Measurements from ENCODE around the gene HMOX1. TPM values are rescaled to one million over a fixed set of nuclear protein-coding genes. Genes with fewer than 3 reads are reported as not detected.

HMOX1 gene
- total and polyA plus RNA-seq, 12 donors, result 15.4 to 578 (median 39.3) TPM

- Histone ChIP-seq H3K9me3 (replicated peaks in 1 of 3) (no peaks in the 10 kb centered on the region), H3K27ac (no peak overlapping the region), H3K4me3 (no peak overlapping the region), H3K36me3 (replicated peaks in 1 of 2) (peaks cover 0 to 17% of the 10 kb centered on the region in 2 donors), H3K4me1 (replicated peaks in 1 of 2) (no peaks in the 10 kb centered on the region), H3K27me3 (no peaks in the 10 kb centered on the region)
- intact Hi-C loops (cut with DNase I), result no loop called here
- WGBS, 4 donors, result 95 to 97% (median 96%) methylated on average over 15 to 26 of the region's 26 CpGs
- TF ChIP-seq POLR2A (IDR thresholded peaks at IDR 0.05), result no peak
- no peak for TF ChIP-seq CTCF (IDR thresholded peaks at IDR 0.05)
- DNase-seq, result no peak
Measured at GRCh38 chr22:35424081-35424480, 43.2 kb downstream of the HMOX1 start.

- TF ChIP-seq CTCF (IDR thresholded peaks at IDR 0.05) (no peak), POLR2A (IDR thresholded peaks at IDR 0.05) (no peak)
- intact Hi-C loops (cut with DNase I), result no loop called here
- H3K4me1 ChIP-seq (replicated peaks in 1 of 2), result no peaks in the 10 kb centered on the region
- no peak overlapping the region for H3K27ac ChIP-seq
- H3K36me3 ChIP-seq (replicated peaks in 1 of 2), result peaks cover 0 to 15% of the 10 kb centered on the region in 2 donors
- H3K4me3 ChIP-seq, result no peak overlapping the region
- no peak for DNase-seq
- no peaks in the 10 kb centered on the region for H3K27me3 ChIP-seq
- WGBS, 4 donors, result 80 to 90% (median 83%) methylated on average over 2 to 7 of the region's 7 CpGs
- H3K9me3 ChIP-seq (replicated peaks in 1 of 3), result no peaks in the 10 kb centered on the region
Measured at GRCh38 chr22:35424761-35425160, 43.9 kb downstream of the HMOX1 start.

- Histone ChIP-seq H3K36me3 (replicated peaks in 1 of 2) (peaks cover 0 to 11% of the 10 kb centered on the region in 2 donors), H3K27me3 (no peaks in the 10 kb centered on the region), H3K9me3 (replicated peaks in 1 of 3) (no peaks in the 10 kb centered on the region), H3K4me3 (no peak overlapping the region), H3K27ac (no peak overlapping the region), H3K4me1 (replicated peaks in 1 of 2) (no peaks in the 10 kb centered on the region)
- WGBS, 4 donors, result 89 to 93% (median 92%) methylated on average over 7 of the region's 7 CpGs
- DNase-seq, result no peak
- intact Hi-C loops (cut with DNase I), result no loop called here
- TF ChIP-seq CTCF (IDR thresholded peaks at IDR 0.05) (no peak), POLR2A (IDR thresholded peaks at IDR 0.05) (no peak)
Measured at GRCh38 chr22:35425546-35425945, 44.6 kb downstream of the HMOX1 start.

- Histone ChIP-seq H3K4me3 (no peak overlapping the region), H3K27me3 (no peaks in the 10 kb centered on the region), H3K4me1 (replicated peaks in 1 of 2) (peaks cover 0 to 2% of the 10 kb centered on the region in 2 donors), H3K36me3 (replicated peaks in 1 of 2) (peaks cover 0 to 11% of the 10 kb centered on the region in 2 donors), H3K9me3 (replicated peaks in 1 of 3) (no peaks in the 10 kb centered on the region), H3K27ac (no peak overlapping the region)
- TF ChIP-seq CTCF (IDR thresholded peaks at IDR 0.05), result no peak
- no peak for TF ChIP-seq POLR2A (IDR thresholded peaks at IDR 0.05)
- intact Hi-C loops (cut with DNase I), result no loop called here
- WGBS, 4 donors, result 91 to 93% (median 92%) methylated on average over 5 to 11 of the region's 11 CpGs
- DNase-seq, result no peak
Measured at GRCh38 chr22:35425971-35426800, 45.3 kb downstream of the HMOX1 start.

Measured in adrenal gland (tissue), 12 donors.